Activated CD8-positive, alpha-beta memory T cell treated with anti-CD3 and anti-CD28 coated beads, Interleukin-2, amount 50 U/mL, for 24 hours (primary cell): ENCODE measurements around the gene LRRC4C.
"Not testable (repeated sequence)": the region's sequence is repeated elsewhere in the genome, so short reads cannot be mapped to it uniquely, and the experiment has no call there.

Experiments used
- DNase-seq: peaks from one replicate; pipeline ENCODE4 v3.0.0-alpha.2; 2020; ENCODE audit errors: extremely low read depth

LRRC4C gene

DNA sequence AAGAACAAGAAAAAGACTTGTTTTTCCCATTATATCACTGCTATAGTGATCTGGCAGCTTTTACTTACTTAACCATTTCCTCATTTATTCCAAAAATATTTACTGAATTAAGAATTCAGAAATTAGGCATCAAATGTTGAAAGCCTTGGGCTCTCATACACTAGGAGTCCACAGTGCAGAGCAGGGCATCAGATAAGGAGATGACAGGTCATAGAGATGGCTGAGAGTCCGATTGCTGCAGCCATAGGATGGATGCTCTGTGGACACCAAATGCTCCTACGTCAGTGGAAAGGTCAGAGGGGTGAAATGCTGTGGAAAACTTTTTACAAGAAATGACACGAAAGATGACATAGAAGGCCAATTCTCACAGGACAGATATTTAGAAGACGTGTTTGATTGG is 771.1 kb downstream of the LRRC4C start:
- DNase-seq: no peak

DNA sequence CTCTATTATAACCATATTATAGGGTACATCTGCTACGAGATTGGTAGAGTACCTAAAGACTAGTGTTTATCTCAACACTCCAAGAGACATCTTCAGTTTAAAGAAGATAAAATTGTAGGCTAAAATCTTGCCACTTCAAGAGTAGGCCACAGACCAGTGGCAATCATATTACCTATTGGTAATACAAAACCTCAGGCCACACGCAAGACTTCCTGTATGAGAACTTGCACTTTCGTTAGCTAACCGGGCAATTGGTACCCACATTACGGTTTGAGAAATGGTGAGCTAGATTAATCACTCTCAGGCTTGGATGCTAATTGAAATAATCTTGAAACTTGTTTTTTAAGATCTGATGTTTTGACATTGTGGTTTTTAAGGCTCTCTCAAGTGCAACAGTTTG is 772.7 kb downstream of the LRRC4C start:
- no peak for DNase-seq

DNA sequence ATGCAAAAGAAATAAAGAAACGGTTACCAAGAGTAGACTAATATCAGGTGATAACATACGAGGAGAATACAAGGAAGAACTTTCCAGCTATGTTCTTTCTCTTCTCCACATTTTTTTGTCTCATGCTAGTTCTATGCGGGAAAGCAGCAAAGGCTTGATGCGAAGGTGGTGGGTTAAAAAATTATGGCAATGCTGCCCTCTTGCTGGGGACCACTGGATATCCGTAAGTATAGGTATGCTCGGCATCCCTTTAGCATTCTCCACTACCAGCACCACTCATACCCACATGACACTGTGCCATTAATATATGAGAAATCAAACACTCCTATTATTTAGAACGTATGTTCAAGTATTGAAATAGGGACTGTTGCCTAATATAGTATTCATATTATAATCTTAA is 776.4 kb downstream of the LRRC4C start:
- no peak for DNase-seq

DNA sequence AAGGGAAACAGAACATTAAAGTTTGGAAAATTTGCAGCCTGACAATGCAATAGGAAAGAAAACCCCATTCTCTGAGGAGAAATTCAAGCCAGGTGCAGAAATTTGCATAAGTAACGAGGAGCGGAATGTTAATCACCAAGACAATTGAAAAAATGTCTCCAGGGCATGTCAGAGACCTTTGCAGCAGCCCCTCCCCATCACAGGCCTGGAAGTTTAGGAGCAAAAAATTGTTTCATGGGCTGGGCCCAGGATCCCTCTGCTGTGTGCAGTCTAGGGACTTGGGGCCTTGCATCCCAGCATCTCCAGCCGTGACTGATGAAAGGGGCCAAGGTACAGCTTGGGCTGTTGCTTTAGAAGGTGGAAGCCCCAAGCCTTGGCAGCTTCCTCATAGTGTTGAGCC is 780.2 kb downstream of the LRRC4C start:
- no peak for DNase-seq

DNA sequence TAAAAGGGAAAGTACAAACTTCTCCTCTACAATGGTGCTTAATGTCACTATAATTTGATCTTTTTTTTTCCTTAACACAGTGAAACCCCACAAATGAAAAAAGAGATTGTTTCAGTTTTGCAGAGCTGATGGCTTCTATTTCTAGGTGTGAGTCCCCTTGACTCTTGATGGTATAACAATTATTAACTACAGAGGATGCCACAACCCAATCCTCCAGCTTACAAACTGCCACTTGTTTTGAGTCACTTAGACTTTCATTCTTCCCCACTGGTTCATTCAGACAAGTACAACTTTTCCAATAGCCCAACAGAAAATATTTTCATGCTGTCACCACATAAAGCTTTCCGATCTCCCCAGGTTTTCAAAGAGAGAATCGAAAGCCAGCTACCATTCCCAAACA is 812.2 kb downstream of the LRRC4C start:
- no peak for DNase-seq

DNA sequence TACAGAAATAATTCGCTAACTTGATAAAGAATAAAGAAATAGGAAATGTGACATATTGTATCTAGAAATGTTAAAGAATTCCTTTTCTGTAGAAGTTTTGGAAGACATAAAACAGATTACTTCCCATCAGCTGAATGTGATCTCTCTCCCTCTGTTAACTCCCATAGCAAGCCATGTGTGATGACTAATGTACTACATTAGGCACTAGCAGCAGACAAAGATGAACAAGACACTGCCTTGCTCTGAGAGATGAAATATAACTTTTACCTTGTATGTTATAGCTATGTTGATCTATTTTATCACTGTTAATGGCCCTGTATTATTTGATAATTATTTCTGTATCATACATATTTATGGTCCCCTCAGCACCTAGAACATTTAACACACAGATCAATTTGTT is 817.2 kb downstream of the LRRC4C start:
- DNase-seq: no peak

DNA sequence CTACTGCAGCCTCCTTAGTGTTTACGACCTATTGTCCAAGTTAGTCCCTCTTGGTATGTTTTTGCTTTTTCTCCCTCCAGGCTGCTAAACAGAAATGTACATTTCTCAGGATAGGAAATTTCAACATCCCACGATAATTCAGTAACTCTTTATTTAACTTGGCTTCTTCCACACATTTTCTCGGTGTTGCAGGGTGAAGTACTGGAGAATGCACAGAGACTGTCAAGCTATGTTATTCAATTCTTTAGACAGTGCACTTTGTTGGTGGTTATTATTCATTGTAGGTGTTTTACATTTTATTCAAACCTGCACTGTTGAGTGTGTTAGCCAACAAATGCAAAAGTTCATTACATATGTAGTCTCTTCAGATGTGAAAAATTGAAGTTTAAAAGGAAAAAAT is 839.8 kb downstream of the LRRC4C start:
- no peak for DNase-seq

DNA sequence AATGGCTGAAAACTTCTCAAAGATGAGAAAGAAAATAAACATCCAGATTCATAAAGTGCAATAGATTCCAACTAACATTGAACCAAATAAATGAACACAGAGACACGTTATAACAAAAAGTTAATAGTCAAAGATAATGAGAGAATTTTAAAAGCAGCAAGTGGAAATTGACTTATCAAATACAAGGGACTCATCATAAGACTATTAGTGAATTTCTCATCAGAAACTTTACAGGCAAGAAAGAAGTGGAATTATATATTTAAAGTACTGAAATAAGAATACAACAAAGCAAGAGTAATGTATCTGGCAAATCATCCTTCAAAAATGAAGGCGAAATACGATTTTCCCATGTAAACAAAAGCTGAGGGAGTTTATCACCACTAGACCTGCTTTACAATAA is 852.7 kb downstream of the LRRC4C start:
- no peak for DNase-seq

DNA sequence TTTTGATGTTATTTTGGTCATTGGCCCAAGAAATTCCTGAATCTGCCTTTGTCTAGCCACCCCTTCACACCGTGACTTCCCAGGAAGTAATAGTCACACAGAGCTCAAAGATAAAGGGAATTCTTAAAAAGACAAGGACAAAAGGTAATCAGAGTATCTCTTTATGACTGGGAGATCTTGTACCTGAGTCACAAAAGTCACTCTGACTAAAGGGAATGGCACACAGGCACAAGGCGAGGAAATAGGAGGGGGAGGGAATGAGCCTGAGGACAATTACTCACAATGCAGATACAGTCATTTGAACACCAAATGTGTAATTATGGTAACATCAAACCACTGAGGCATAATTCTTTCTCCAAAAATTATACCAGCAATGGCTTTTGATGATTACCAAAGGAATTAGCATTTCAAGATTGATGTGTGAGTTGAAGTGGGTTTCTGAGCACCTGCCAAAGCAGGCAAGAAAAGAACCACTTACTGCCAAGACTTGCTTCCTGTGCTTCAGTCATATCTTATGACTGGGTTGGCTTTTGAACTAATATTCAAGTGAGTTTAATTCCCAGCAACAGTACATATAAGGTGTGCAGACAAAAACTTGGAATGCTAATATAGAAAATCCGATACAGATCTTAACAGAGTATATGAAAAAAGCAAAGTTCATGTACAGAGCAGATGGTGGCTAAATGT is 856.4 kb downstream of the LRRC4C start:
- DNase-seq: no peak

DNA sequence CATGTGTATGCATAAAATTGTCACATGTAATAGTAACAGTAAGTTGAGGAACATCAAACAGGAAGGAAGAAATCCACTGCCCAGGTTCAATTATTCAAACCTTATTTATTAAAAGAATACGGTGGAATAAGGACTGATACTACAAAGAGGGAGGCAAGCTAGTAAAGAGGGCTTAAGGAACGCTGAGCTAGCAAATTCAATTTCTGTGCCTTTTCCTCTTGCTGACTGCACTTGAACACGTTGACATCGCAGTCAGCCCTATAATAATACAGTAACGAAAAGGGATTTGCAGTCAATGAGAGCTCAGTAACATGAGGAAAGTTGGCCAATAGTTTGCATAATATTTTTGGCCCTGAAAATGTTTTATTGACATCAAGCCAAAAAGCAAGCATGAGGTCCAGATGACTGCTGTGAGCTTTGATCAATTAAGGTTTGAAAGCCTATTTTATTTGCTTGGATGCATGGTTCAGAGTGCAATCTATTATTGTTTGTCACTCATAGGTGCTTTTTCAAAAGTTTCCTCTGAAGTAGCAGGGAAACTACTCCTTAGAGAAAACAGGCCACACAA is 861.8 kb downstream of the LRRC4C start:
- DNase-seq: no peak

DNA sequence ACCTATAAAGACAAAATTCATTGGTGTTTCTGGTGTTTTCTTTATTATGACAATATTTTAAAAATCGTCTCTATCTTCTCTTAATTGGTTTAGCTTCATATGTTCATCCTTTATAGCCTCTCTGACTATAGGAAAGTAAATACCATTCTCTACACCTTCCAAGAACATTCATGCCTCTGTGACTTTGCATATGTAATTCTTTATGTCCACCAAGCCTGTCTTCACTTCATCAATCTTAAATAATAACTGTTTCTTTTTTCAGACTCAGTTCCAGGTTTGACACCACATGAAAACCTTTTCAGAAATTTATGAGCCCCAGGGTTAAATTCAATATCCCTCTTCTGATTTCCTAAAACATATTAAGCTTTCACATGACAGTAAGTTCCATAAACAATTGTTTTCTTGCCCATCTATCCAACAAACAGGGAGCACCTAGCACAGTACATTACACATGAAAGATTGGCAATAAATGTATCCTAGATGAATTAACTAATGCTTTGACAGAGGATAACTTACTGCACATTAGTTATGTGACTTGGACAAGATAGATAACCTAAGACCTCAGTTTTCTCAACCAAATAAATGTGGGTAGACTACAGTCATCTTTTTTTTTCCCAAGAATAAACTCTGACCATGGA is 886.1 kb downstream of the LRRC4C start:
- DNase-seq: no peak

DNA sequence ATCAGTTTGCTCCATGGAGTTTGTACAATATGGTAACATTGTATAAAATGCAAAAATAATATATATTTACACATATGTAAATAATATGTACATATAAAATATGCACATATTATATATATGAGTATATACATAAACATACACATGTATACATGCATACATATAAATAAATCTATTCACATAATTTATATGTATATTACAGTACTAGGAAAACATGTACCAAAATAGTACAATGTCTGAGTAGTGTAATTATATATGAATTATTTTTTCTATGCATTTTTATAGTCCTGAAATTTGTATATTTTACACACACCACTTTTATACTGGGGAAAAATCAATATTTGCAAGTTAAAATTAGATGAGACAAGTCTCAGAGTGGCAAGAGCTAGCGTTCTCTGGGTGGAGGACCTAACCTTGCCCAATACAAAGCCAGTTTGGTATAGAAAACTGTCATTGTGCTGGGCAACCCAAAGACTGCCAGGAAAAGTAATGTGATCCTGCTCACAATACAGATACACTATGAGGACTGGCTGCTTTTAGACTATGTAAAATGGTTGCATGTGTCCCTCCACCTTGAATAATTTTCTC is 889.4 kb downstream of the LRRC4C start:
- DNase-seq: no peak

DNA sequence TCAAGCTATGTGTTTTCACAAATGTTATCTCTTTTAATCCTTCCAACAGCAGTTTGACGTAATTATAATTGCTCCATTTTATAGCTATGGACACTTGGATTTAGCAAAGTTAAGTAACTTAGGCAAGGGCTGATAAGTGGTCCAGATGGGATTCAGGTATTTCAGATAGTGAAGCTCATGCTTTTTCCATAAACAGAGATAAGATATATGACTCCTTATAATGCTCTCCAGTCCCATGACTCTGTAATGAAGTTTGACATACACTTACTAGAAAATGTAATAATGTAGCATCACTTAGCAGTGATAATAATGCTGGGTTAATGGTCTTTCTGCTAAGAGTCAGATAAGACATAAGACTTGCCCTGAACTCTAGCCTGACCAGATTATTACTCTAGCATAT is 892.1 kb downstream of the LRRC4C start:
- no peak for DNase-seq

DNA sequence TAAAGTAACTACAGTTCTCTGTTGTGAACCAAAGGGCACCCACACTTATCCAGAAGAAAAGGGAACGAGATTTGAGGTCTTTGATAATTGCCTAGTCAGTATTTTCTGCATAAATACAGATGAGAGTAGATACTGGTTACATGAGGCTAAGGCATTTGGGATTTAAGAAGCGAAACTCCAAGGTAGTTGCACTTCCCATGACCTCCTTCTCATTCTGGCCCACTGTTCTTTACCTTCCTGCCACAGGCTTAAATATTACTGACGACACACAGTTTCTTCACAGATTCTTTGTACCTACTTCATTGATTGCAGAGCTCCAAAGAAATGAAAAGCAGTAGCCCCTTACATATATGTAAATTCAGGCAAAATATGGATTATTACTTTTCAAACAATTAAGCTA is 915.3 kb downstream of the LRRC4C start:
- DNase-seq: no peak

DNA sequence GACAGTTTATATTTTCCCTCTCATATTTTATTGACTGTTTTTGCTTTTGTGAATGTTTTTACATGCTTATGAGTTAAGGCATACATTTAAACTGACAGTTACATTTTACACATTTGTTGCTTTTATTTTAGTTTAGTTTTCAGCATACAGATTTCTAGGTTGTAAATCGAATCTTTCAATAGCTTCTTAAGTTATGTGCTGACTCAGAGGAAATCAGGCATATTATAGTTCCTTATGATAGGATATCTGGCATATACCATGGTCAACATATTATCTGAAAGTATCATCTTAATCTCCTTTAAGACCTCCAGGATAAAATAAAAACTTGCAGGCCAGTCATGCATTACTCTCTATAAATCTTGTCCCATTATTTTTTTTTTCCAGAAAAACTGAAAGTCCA is 916.6 kb downstream of the LRRC4C start:
- no peak for DNase-seq

DNA sequence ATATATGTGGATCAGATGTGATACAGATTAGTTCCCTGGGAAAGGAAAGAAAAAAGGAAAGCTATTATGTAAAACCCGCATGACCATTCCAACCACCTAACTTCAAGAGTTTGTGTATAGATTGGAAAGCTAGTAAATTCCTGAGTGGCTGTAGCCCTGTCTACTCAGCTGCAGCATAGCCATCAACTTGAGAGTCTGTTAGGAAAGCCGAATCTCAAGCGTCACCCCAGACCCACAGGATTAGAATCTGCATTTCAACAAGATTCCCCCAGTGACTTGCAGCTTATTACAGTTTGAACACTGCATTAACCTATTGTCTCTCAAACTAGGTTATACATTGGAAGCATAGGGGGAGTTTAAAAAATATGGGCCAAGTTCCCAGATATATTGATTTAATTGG is 921.7 kb downstream of the LRRC4C start:
- no peak for DNase-seq

DNA sequence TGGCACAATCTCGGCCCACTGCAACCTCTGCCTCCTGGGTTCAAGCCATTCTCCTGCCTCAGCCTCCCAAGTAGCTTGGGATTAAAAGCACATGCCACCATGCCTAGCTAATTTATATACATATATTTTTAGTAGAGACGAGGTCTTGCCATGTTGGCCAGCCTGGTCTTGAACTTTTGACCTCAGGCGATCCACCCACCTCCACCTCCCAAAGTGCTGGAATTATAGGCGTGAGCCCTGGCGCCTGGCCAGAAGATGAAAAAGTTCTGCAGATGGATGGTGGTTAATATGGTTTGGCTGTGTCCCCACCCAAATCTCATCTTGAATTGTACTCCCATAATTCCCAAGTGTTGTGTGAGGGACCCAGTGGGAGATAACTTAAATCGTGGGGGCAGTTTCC is 937.4 kb downstream of the LRRC4C start:
- DNase-seq: not testable (repeated sequence)

DNA sequence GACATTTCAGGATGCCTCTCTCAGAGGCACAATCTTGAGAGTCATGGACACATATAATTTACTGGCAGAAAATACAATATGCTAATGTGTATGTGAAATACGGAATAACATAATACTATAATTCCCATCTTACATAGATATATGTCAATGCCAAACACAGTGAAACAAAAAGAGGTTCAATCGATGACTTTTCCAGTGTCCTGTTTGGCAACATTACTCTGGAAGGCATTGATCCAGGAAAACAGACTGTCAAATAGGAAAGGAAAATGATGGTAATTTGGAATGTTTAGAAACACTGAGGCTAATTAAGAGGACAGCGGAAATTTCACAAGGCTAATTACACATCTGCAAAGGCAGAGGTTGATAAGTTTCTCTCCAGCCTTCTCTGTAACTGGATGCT is 942.3 kb downstream of the LRRC4C start:
- DNase-seq: no peak

DNA sequence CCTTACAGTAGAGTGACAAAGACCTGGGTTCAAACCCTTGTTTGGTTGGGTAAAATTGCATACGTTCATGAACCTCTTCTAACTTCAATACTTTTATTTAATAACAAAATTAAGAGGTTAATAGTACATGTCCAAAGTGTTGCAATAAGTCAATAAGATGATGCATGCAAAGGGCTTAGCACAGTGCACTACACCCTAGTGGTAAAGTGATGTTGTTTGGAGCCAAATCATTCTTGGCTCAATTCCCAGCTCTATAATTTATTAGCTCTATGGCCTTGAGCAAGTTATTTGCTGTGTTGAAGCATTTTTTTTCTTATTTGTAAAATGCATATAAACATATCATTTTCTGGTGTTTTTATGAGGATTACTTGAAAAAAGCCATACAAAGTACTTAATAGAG is 945.3 kb downstream of the LRRC4C start:
- DNase-seq: no peak

DNA sequence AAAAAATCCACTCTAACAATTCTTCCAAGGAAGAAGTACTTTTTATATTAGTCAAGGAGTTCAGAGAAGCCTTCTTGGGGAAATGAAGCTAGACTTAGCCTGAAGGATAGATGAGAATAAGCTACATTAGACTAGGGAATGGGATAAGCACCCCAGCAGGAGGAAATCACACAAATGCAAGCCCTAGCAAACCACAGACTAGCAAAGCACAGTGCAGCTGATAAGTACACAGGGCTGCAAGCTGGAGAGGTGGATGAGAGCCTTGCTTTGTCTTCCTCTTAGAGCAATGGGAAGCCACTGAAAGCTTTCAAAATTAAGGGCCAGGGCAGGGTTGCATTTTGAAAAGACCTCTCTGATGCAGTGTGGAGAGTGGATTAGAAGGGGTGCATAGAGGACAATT is 946.2 kb downstream of the LRRC4C start:
- no peak for DNase-seq

DNA sequence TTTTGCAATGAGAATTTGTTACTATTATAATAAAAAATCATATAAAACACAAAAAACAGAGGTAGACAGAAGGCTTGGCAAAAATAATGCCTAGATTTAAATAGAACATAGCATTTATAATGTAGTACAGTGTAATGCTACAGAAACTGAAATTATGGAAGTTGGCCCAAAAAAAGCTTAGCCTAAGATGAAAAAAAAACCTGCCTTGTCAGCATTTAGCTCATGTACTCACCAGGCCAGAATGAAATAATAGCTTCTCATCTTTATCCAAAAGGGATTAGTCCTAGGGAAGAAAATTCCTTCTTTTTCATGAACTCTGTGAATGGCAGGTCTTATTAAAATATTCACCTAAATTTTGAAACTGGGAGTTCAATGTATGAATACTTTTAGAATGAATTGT is 951.1 kb downstream of the LRRC4C start:
- DNase-seq: no peak

DNA sequence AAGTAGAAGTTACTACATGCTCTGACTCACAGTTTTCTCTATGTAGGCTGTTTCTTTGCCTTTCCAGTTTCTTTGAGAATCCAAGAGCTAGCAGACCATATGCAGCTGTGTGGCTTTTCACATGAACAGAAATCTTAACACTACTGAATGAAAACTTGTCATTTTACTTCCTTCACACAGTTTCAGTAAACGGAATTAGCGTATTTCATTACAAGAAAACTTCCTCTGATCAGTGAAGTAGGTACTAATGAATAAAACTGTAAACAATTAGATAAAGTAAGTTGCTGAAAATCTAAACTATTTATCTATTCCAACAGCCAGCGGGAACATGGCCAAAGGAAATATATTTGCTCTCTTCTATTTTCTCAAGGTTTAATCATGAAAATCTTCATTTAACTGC is 953.2 kb downstream of the LRRC4C start:
- DNase-seq: no peak

DNA sequence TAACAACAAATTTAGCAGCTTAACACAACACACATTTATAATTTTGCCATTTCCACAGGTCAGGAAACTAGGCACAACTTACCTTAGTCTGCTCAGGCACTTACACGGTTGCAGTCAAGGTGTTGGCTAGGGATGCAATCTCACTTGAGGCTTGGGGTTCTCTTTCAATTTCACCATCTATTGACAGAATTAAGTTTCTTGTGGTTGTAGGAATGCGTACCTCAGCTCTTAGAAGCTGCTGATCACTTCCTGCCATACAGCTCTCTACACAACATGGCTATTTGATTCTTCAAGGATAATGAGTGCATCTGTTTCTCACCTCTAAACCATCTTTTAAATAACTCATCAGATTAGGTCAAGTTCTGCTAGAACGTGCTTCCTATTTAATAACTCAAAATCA is 968.1 kb downstream of the LRRC4C start:
- no peak for DNase-seq
